Non-pigmented ciliary epithelial cell (primary cell): ENCODE measurements around the gene NPBWR2.
"Not testable (repeated sequence)": the region's sequence is repeated elsewhere in the genome, so short reads cannot be mapped to it uniquely, and the experiment has no call there.

Source experiments
- DNase-seq: peaks from one replicate; pipeline ENCODE4 v3.0.0-alpha.2; 2010; ENCODE audit warnings: low read depth

Gene NPBWR2

GRCh38 chr20:64143018-64143801, 35.8 kb upstream of the NPBWR2 start:
- no peak for DNase-seq

GRCh38 chr20:64142590-64142989, 35.2 kb upstream of the NPBWR2 start:
- no peak for DNase-seq

- DNase-seq: no peak
Observed at GRCh38 chr20:64140956-64141355, 33.6 kb upstream of the NPBWR2 start.

GRCh38 chr20:64140061-64140931, 32.9 kb upstream of the NPBWR2 start:
- no peak for DNase-seq

- no peak for DNase-seq
Observed at GRCh38 chr20:64139199-64140060, 32.1 kb upstream of the NPBWR2 start.

GRCh38 chr20:64138276-64138815, 31.0 kb upstream of the NPBWR2 start:
- no peak for DNase-seq

GRCh38 chr20:64137598-64138031, 30.2 kb upstream of the NPBWR2 start:
- no peak for DNase-seq

- no peak for DNase-seq
Observed at GRCh38 chr20:64136004-64136710, 28.8 kb upstream of the NPBWR2 start.

- not testable (repeated sequence) for DNase-seq
Observed at GRCh38 chr20:64134744-64135143, 27.4 kb upstream of the NPBWR2 start.

GRCh38 chr20:64133951-64134407, 26.6 kb upstream of the NPBWR2 start:
- DNase-seq: no peak

GRCh38 chr20:64131406-64131805, 24.0 kb upstream of the NPBWR2 start:
- DNase-seq: no peak

GRCh38 chr20:64130876-64131275, 23.5 kb upstream of the NPBWR2 start:
- DNase-seq: no peak

GRCh38 chr20:64130271-64130670, 22.9 kb upstream of the NPBWR2 start:
- DNase-seq: no peak

GRCh38 chr20:64129146-64129782, 21.9 kb upstream of the NPBWR2 start:
- no peak for DNase-seq

- not testable (repeated sequence) for DNase-seq
Observed at GRCh38 chr20:64123517-64123916, 16.2 kb upstream of the NPBWR2 start.

- not testable (repeated sequence) for DNase-seq
Observed at GRCh38 chr20:64122927-64123326, 15.6 kb upstream of the NPBWR2 start.

GRCh38 chr20:64121586-64121985, 14.2 kb upstream of the NPBWR2 start:
- no peak for DNase-seq

- DNase-seq: no peak
Observed at GRCh38 chr20:64119681-64120341, 12.4 kb upstream of the NPBWR2 start.

- no peak for DNase-seq
Observed at GRCh38 chr20:64119301-64119680, 11.9 kb upstream of the NPBWR2 start.

- DNase-seq: not testable (repeated sequence)
Observed at GRCh38 chr20:64117432-64117777, 10.0 kb upstream of the NPBWR2 start.
